GM19043 (cell line): ENCODE results near the gene FCGR2B.

Experiments
- ATAC-seq: cut with Tn5 transposase; IDR thresholded peaks from one replicate; pipeline ENCODE4 v1.9.1; 2021; ENCODE audit warnings: low read depth; ENCODE audit not compliant: unreplicated experiment

FCGR2B gene

GRCh38 chr1:161727256-161727924, 64.4 kb downstream of the FCGR2B start:
- ATAC-seq, result no peak
